Neural cell (in vitro differentiated cells): ENCODE results near the gene STYXL1. TPM values are rescaled to one million over a fixed set of nuclear protein-coding genes. Genes with fewer than 3 reads are reported as not detected.

Experiments used
- H2AFZ ChIP-seq: fragments of 200-600, 300-800 bp; sonication (generic), shearing (Covaris generic); 2 replicates; pipeline ENCODE4 v1.6.0; 2014; ENCODE audit warnings: low read depth, mild to moderate bottlenecking, antibody characterized with exemption, low read length, moderate library complexity
- H3F3A ChIP-seq: fragments of 200-600 bp; shearing (Covaris generic); 2 replicates; pipeline ENCODE4 v1.6.1; 2016; ENCODE audit warnings: mild to moderate bottlenecking, moderate library complexity, mixed read lengths, antibody characterized with exemption, low read length; ENCODE audit not compliant: insufficient read depth, poor library complexity, severe bottlenecking
- H3K27ac ChIP-seq: fragments of 200-600, 300-800 bp; sonication (generic), shearing (Covaris generic); 2 replicates; pipeline ENCODE4 v1.5.1; 2014; ENCODE audit warnings: mild to moderate bottlenecking, low read length, moderate library complexity
- H3K27me3 ChIP-seq: fragments of 300-800, 200-600 bp; sonication (generic), shearing (Covaris generic); 2 replicates; pipeline ENCODE4 v1.6.0; 2014; ENCODE audit warnings: mild to moderate bottlenecking, low read depth, low read length, moderate library complexity; ENCODE audit not compliant: insufficient read depth
- H3K36me3 ChIP-seq: fragments of 300-800, 200-600 bp; sonication (generic), shearing (Covaris generic); 2 replicates; pipeline ENCODE4 v1.5.1; 2014; ENCODE audit warnings: mild to moderate bottlenecking, antibody characterized with exemption, low read length, moderate library complexity; ENCODE audit not compliant: insufficient read depth
- H3K4me2 ChIP-seq: fragments of 300-800, 200-600 bp; sonication (generic), shearing (Covaris generic); 2 replicates; pipeline ENCODE4 v1.6.0; 2014; ENCODE audit warnings: mild to moderate bottlenecking, low read length
- H3K4me3 ChIP-seq: fragments of 300-800, 200-600 bp; sonication (generic), shearing (Covaris generic); 2 replicates; pipeline ENCODE4 v1.5.1; 2014; ENCODE audit warnings: mild to moderate bottlenecking, low read length, moderate library complexity
- H3K79me2 ChIP-seq: fragments of 200-600 bp; shearing (Covaris generic); replicated peaks from 2 replicates; pipeline ENCODE4 v1.6.0; 2014; ENCODE audit warnings: mild to moderate bottlenecking, low read length, moderate library complexity; ENCODE audit not compliant: insufficient read depth
- H3K9ac ChIP-seq: fragments of 300-800, 200-600 bp; sonication (generic), shearing (Covaris generic); 2 replicates; pipeline ENCODE4 v1.6.1; 2016; ENCODE audit warnings: mild to moderate bottlenecking, low read length, mixed read lengths
- H3K9me2 ChIP-seq: fragments of 200-600 bp; shearing (Covaris generic); 2 replicates; pipeline ENCODE4 v1.6.1; 2016; ENCODE audit warnings: mild to moderate bottlenecking, low read length, mixed read lengths; ENCODE audit not compliant: insufficient read depth
- H3K9me3 ChIP-seq: fragments of 200-600, 300-800 bp; sonication (generic), shearing (Covaris generic); 2 replicates; pipeline ENCODE4 v1.6.1; 2016; ENCODE audit warnings: mild to moderate bottlenecking, mixed run types, low read length, moderate library complexity, mixed read lengths
- H4K20me1 ChIP-seq: fragments of 200-600 bp; shearing (Covaris generic); 2 replicates; pipeline ENCODE4 v1.6.1; 2016; ENCODE audit warnings: mild to moderate bottlenecking, mixed run types; ENCODE audit not compliant: insufficient read depth
- CTCF ChIP-seq: fragments of 450-650 bp; IDR thresholded peaks from 2 replicates; pipeline ENCODE4 v1.5.1; 2014; ENCODE audit warnings: antibody characterized with exemption, mild to moderate bottlenecking, moderate library complexity; ENCODE audit not compliant: poor library complexity, severe bottlenecking
- EP300 ChIP-seq: fragments of 450-650 bp; conservative IDR thresholded peaks from 2 replicates; pipeline ENCODE4 v1.6.1; 2014; ENCODE audit warnings: antibody characterized with exemption, mild to moderate bottlenecking, moderate library complexity; ENCODE audit not compliant: poor library complexity, severe bottlenecking
- EZH2 ChIP-seq: fragments of 200-600, 300-800 bp; shearing (Covaris generic), sonication (generic); IDR thresholded peaks from 2 replicates; pipeline ENCODE4 v1.6.1; 2014; ENCODE audit warnings: antibody characterized with exemption, low read length, borderline replicate concordance, mild to moderate bottlenecking; ENCODE audit not compliant: insufficient read depth, poor library complexity, severe bottlenecking
- MXI1 ChIP-seq: fragments of 450-650 bp; conservative IDR thresholded peaks from 2 replicates; pipeline ENCODE4 v1.6.1; 2014; ENCODE audit warnings: antibody characterized with exemption, mild to moderate bottlenecking; ENCODE audit not compliant: poor library complexity, severe bottlenecking
- POLR2AphosphoS5 ChIP-seq: IDR thresholded peaks from 2 replicates; pipeline ENCODE4 v1.6.1; 2012
- RAD21 ChIP-seq: fragments of 450-650 bp; conservative IDR thresholded peaks from 2 replicates; pipeline ENCODE4 v1.6.1; 2014; ENCODE audit warnings: antibody characterized with exemption, mild to moderate bottlenecking, moderate library complexity
- SMC3 ChIP-seq: fragments of 450-650 bp; conservative IDR thresholded peaks from 2 replicates; pipeline ENCODE4 v1.6.1; 2014; ENCODE audit warnings: antibody characterized with exemption, mild to moderate bottlenecking, moderate library complexity; ENCODE audit not compliant: poor library complexity
- TAF1 ChIP-seq: IDR thresholded peaks from 2 replicates; pipeline ENCODE4 v1.6.1; 2012; ENCODE audit warnings: low read depth
- polyA plus RNA-seq: library from polyadenylated mRNA; depleted of rRNA; stranded (reverse); fragments of >200 nt; gene quantifications from 2 replicates; pipeline ENCODE4 v1.2.3, GENCODE V29; 2014
- TF ChIP-seq, protein P1 (sequence below): IDR thresholded peaks from 2 replicates; pipeline ENCODE4 v1.6.1; 2012; ENCODE audit warnings: borderline replicate concordance

Gene STYXL1
- polyA plus RNA-seq, 1 donor from 2014 or later, result 59.9 TPM

DNA sequence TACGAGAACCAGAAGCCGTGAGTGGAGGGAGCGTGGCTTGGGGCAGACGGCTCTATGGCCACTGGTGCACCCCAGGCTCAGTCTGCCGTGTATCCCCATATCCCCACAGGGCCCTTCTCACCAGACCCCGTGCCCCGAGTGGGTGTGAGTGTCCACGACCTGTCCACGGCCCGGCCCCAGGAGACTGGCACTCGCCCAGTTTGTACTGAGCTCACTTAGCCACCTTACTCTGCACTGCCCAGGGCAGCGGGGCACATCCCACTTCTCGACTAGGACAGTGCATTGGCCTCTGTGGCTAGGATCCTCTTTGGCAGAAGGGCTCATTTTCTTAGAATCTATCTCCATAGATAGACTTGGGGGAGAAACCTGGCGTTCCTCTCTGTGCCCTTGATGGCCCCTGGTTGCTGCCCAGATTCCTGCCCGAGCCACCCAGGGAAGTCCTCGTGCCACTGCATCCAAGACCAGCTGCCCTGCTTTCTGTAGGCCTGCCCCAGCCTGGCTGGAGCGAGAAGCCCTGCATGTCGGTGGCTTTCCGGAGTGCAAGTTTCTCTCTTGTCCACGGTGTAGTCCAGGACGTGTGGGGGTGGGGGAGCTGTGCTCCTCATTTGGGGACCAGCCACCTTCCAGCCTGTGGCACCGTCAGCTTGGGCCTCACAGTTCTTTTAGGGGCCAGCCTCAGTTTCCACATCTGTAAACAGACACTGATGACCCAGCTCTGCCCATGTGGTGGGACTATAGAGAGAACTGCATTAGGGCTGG, 65.3 kb downstream of the STYXL1 start:
- H3K79me2 ChIP-seq, result no peaks in the 10 kb centered on the region
- no peaks in the 10 kb centered on the region for H3F3A ChIP-seq
- no peak overlapping the region for H3K4me2 ChIP-seq
- no peak overlapping the region for H3K4me3 ChIP-seq
- no peak overlapping the region for H3K27ac ChIP-seq
- no peaks in the 10 kb centered on the region for H4K20me1 ChIP-seq
- no peak overlapping the region for H2AFZ ChIP-seq
- no peak overlapping the region for H3K9ac ChIP-seq
- H3K9me2 ChIP-seq, result no peaks in the 10 kb centered on the region
- H3K36me3 ChIP-seq, result no peaks in the 10 kb centered on the region
- H3K9me3 ChIP-seq, result no peaks in the 10 kb centered on the region
- TF ChIP-seq EZH2 (no peak), MXI1 (no peak), EP300 (no peak), RAD21 (no peak), TAF1 (no peak), CTCF (no peak), SMC3 (no peak), POLR2AphosphoS5 (no peak)
- TF ChIP-seq, protein P1, sequence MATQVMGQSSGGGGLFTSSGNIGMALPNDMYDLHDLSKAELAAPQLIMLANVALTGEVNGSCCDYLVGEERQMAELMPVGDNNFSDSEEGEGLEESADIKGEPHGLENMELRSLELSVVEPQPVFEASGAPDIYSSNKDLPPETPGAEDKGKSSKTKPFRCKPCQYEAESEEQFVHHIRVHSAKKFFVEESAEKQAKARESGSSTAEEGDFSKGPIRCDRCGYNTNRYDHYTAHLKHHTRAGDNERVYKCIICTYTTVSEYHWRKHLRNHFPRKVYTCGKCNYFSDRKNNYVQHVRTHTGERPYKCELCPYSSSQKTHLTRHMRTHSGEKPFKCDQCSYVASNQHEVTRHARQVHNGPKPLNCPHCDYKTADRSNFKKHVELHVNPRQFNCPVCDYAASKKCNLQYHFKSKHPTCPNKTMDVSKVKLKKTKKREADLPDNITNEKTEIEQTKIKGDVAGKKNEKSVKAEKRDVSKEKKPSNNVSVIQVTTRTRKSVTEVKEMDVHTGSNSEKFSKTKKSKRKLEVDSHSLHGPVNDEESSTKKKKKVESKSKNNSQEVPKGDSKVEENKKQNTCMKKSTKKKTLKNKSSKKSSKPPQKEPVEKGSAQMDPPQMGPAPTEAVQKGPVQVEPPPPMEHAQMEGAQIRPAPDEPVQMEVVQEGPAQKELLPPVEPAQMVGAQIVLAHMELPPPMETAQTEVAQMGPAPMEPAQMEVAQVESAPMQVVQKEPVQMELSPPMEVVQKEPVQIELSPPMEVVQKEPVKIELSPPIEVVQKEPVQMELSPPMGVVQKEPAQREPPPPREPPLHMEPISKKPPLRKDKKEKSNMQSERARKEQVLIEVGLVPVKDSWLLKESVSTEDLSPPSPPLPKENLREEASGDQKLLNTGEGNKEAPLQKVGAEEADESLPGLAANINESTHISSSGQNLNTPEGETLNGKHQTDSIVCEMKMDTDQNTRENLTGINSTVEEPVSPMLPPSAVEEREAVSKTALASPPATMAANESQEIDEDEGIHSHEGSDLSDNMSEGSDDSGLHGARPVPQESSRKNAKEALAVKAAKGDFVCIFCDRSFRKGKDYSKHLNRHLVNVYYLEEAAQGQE, result no peak
- no peaks in the 10 kb centered on the region for H3K27me3 ChIP-seq

- H3K9ac ChIP-seq, result no peak overlapping the region
- no peaks in the 10 kb centered on the region for H3K9me2 ChIP-seq
- no peaks in the 10 kb centered on the region for H3K36me3 ChIP-seq
- no peak for TF ChIP-seq SMC3
- no peak for TF ChIP-seq EZH2
- H3K4me3 ChIP-seq, result no peak overlapping the region
- H3K9me3 ChIP-seq, result no peaks in the 10 kb centered on the region
- no peak overlapping the region for H3K27ac ChIP-seq
- no peaks in the 10 kb centered on the region for H3K27me3 ChIP-seq
- no peak overlapping the region for H3K4me2 ChIP-seq
- H4K20me1 ChIP-seq, result no peaks in the 10 kb centered on the region
- H2AFZ ChIP-seq, result no peak overlapping the region
- no peaks in the 10 kb centered on the region for H3K79me2 ChIP-seq
- no peaks in the 10 kb centered on the region for H3F3A ChIP-seq
Measured at GRCh38 chr7:75981453-75982305, 66.1 kb downstream of the STYXL1 start.
